Endothelial cell of umbilical vein (primary cell): ENCODE data around the gene STAC3. TPM values are rescaled to one million over a fixed set of nuclear protein-coding genes. Genes with fewer than 3 reads are reported as not detected.

Experiments
- BruUV-seq: library from RNA; stranded (reverse); fragments of 400-500 nt; replicated peaks from 2 replicates; lab custom pipeline; 2021; lab: Mats Ljungman, UMichigan
- CTCF ChIA-PET: fragments of 300-600, 350-600 bp; sonication (Branson Sonifier 250); formaldehyde crosslinking; loops from one replicate; lab custom pipeline; 2021; ENCODE audit warnings: antibody characterized with exemption, inconsistent platforms; lab: Charles Lee
- POLR2A ChIA-PET: fragments of 300-600, 350-600 bp; sonication (Branson Sonifier 250); formaldehyde crosslinking; loops from one replicate; lab custom pipeline; 2021; ENCODE audit warnings: antibody characterized with exemption, inconsistent platforms; lab: Charles Lee
- DNase-seq: peaks from one replicate; pipeline ENCODE4 v3.0.0-alpha.2; 2011; ENCODE audit warnings: low read depth, low spot score
- FAIRE-seq: peaks from 2 replicates; lab custom pipeline; 2011; peaks lifted over from hg19 to GRCh38; lab: Jason Lieb, UNC
- H2AFZ ChIP-seq: 2 replicates; pipeline ENCODE4 v1.6.0; 2012; ENCODE audit warnings: low read depth, low read length, control low read depth, inconsistent platforms
- H3K27ac ChIP-seq: 2 replicates; pipeline ENCODE4 v1.5.1; 2011; ENCODE audit warnings: low read depth, mild to moderate bottlenecking, control low read depth, low read length, moderate library complexity; ENCODE audit not compliant: insufficient read depth
- H3K27me3 ChIP-seq, 2 experiments: 2 replicates each; pipeline versions ENCODE4 v1.6.0 to v1.6.1; 2011; ENCODE audit warnings: low read length in 2 of 2, mixed read lengths in 1 of 2; ENCODE audit not compliant: control insufficient read depth in 2 of 2, insufficient read depth in 2 of 2
- H3K36me3 ChIP-seq, 2 experiments: 2 replicates in 1 of 2; 3 replicates in 1 of 2; pipeline ENCODE4 v1.5.1; 2011; ENCODE audit warnings: low read length in 2 of 2, mild to moderate bottlenecking in 1 of 2, moderate library complexity in 1 of 2; ENCODE audit not compliant: control insufficient read depth in 2 of 2, insufficient read depth in 2 of 2; ENCODE audit errors: extremely low read depth in 1 of 2
- H3K4me1 ChIP-seq: 3 replicates; pipeline ENCODE4 v1.5.1; 2011; ENCODE audit warnings: mild to moderate bottlenecking, low read length; ENCODE audit not compliant: control insufficient read depth, insufficient read depth; ENCODE audit errors: extremely low read depth
- H3K4me2 ChIP-seq: 2 replicates; pipeline ENCODE4 v1.6.1; 2011; ENCODE audit warnings: low read length, control low read depth, mixed read lengths; ENCODE audit not compliant: insufficient read depth
- H3K4me3 ChIP-seq, 3 experiments: fragments of 200-600 bp in 1 of 3; sonication (generic), shearing (Covaris generic) in 1 of 3; replicated peaks in 1 of 3; 2 replicates each; pipeline ENCODE4 v1.5.1; 2011 to 2016; ENCODE audit warnings: control low read depth in 3 of 3, low read length in 3 of 3, mild to moderate bottlenecking in 2 of 3, inconsistent platforms in 1 of 3, low read depth in 1 of 3, moderate library complexity in 1 of 3; ENCODE audit not compliant: insufficient read depth in 1 of 3
- H3K79me2 ChIP-seq: 2 replicates; pipeline ENCODE4 v1.6.0; 2012; ENCODE audit warnings: low read length, inconsistent platforms; ENCODE audit not compliant: control insufficient read depth, insufficient read depth
- H3K9ac ChIP-seq: replicated peaks from 2 replicates; pipeline ENCODE3; 2011; ENCODE audit warnings: low read length, control low read depth; ENCODE audit not compliant: insufficient read depth; ENCODE audit errors: extremely low read depth
- H3K9me1 ChIP-seq: replicated peaks from 3 replicates; pipeline ENCODE4 v1.6.0; 2011; ENCODE audit warnings: mild to moderate bottlenecking, low read length; ENCODE audit not compliant: control insufficient read depth, insufficient read depth; ENCODE audit errors: extremely low read depth
- H3K9me3 ChIP-seq: replicated peaks from 2 replicates; pipeline ENCODE4 v1.5.1; 2012; ENCODE audit warnings: low read length, inconsistent platforms; ENCODE audit not compliant: control insufficient read depth, insufficient read depth
- H4K20me1 ChIP-seq: replicated peaks from 2 replicates; pipeline ENCODE3; 2011; ENCODE audit warnings: mild to moderate bottlenecking, low read length; ENCODE audit not compliant: control insufficient read depth, insufficient read depth; ENCODE audit errors: extremely low read depth
- EZH2 ChIP-seq: IDR thresholded peaks from 2 replicates; pipeline ENCODE4 v1.6.1; 2012; ENCODE audit warnings: borderline replicate concordance, low read depth, mild to moderate bottlenecking, moderate library complexity, low read length, inconsistent platforms; ENCODE audit not compliant: severe bottlenecking
- FOS ChIP-seq: IDR thresholded peaks from 2 replicates; pipeline ENCODE4 v1.6.1; 2011; ENCODE audit warnings: mild to moderate bottlenecking, low read length, moderate library complexity, borderline replicate concordance; ENCODE audit not compliant: insufficient read depth
- GATA2 ChIP-seq: IDR thresholded peaks from 2 replicates; pipeline ENCODE4 v1.7.0; 2011; ENCODE audit warnings: low read depth, mild to moderate bottlenecking, moderate library complexity, mixed read lengths, low read length; ENCODE audit not compliant: insufficient read length, insufficient read depth
- JUN ChIP-seq: IDR thresholded peaks from 2 replicates; pipeline ENCODE4 v1.6.1; 2011; ENCODE audit warnings: borderline replicate concordance, low read depth; ENCODE audit not compliant: insufficient read length, insufficient read depth
- POLR2A ChIP-seq: IDR thresholded peaks from 2 replicates; pipeline ENCODE4 v1.6.1; 2012; ENCODE audit warnings: low read depth, mild to moderate bottlenecking, control low read depth, low read length
- POLR2AphosphoS5 ChIP-seq: IDR thresholded peaks from 2 replicates; pipeline ENCODE4 v1.6.1; 2012; ENCODE audit warnings: low read depth, mild to moderate bottlenecking, control low read depth, low read length, moderate library complexity; ENCODE audit not compliant: insufficient read depth
- dilution Hi-C: fragments of 300-500 bp; cut with MboI; formaldehyde crosslinking; loops from one replicate; pipeline ENCODE4 v1.15.0; 2019; ENCODE audit warnings: low sequenced_read_pairs; ENCODE audit not compliant: extremely low pct_ligation_motif_present
- intact Hi-C: fragments of 100-400 bp; cut with micrococcal nuclease; formaldehyde crosslinking; loops from one replicate; pipeline ENCODE4 v1.10.0; 2022
- polyA plus RNA-seq, 4 experiments: library from polyadenylated mRNA; depleted of rRNA in 3 of 4; stranded (reverse) in 3 of 4; unstranded in 1 of 4; fragments of >200 nt; gene quantifications; 2 replicates each; pipeline versions ENCODE4 v1.2.1 to v1.2.3, GENCODE V29; 2011 to 2012; ENCODE audit warnings: missing spikeins in 1 of 4
- total RNA-seq: library from RNA; stranded (reverse); gene quantifications from 2 replicates; pipeline ENCODE4 v1.2.3, GENCODE V29; 2021
- TF ChIP-seq, protein P1 (sequence below): IDR thresholded peaks from 2 replicates; pipeline ENCODE4 v1.6.1; 2011; ENCODE audit not compliant: insufficient read depth, insufficient read length
- TF ChIP-seq, protein P2 (sequence below), 2 donors: IDR thresholded peaks; 1 replicate in 1 of 2; 2 replicates in 1 of 2; pipeline ENCODE4 v1.5.1; 2011; ENCODE audit warnings: low read length in 2 of 2, mild to moderate bottlenecking in 2 of 2, moderate library complexity in 2 of 2, control low read depth in 1 of 2, inconsistent platforms in 1 of 2, low read depth in 1 of 2; ENCODE audit not compliant: insufficient read depth in 1 of 2; ENCODE audit errors: extremely low read depth in 1 of 2

Gene STAC3
- total and polyA plus RNA-seq, 2 donors (not counting 3 experiments of a cell fraction or from before 2014, with no cell fraction given): 0.36 to 0.55 TPM

- dilution Hi-C loops: no loop called here
Measured at GRCh38 chr12:57242329-57242690, 8.7 kb downstream of the STAC3 start.

More at GRCh38 chr12:57242329-57242690, 8.7 kb downstream of the STAC3 start:
- Histone ChIP-seq H3K9me3 (no peaks in the 10 kb centered on the region), H3K79me2 (no peaks in the 10 kb centered on the region), H3K36me3 (no peaks in the 10 kb centered on the region), H3K9ac (no peak overlapping the region), H3K4me2 (no peak overlapping the region), H3K27ac (no peak overlapping the region), H4K20me1 (no peaks in the 10 kb centered on the region), H3K4me1 (peaks cover 28% of the 10 kb centered on the region), H2AFZ (no peak overlapping the region), H3K27me3 (peaks cover 47 to 48% of the 10 kb centered on the region in 2 experiments), H3K9me1 (no peaks in the 10 kb centered on the region), H3K4me3 (no peak overlapping the region)
- ChIA-PET POLR2A (interaction anchor here (0.9 to 1.5 kb wide), 2 partner anchors 13 to 29 kb away, joined by 3 to 4 read pairs; partner anchors contain the start of gene SHMT2), CTCF (interaction anchor here (0.7 to 10.7 kb wide), 31 partner anchors 9 to 1596 kb away, joined by 3 to 214 read pairs (median 5); partner anchors contain the start of genes ARHGEF25, GLI1, INHBE and NXPH4)
- BruUV-seq: no TSS peak
- no peak for TF ChIP-seq POLR2A
- TF ChIP-seq EZH2: no peak
- no peak for TF ChIP-seq JUN
- TF ChIP-seq FOS: no peak
- TF ChIP-seq GATA2: no peak
- TF ChIP-seq POLR2AphosphoS5: no peak
- TF ChIP-seq, protein P1, sequence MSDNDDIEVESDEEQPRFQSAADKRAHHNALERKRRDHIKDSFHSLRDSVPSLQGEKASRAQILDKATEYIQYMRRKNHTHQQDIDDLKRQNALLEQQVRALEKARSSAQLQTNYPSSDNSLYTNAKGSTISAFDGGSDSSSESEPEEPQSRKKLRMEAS: no peak
- TF ChIP-seq, protein P2, sequence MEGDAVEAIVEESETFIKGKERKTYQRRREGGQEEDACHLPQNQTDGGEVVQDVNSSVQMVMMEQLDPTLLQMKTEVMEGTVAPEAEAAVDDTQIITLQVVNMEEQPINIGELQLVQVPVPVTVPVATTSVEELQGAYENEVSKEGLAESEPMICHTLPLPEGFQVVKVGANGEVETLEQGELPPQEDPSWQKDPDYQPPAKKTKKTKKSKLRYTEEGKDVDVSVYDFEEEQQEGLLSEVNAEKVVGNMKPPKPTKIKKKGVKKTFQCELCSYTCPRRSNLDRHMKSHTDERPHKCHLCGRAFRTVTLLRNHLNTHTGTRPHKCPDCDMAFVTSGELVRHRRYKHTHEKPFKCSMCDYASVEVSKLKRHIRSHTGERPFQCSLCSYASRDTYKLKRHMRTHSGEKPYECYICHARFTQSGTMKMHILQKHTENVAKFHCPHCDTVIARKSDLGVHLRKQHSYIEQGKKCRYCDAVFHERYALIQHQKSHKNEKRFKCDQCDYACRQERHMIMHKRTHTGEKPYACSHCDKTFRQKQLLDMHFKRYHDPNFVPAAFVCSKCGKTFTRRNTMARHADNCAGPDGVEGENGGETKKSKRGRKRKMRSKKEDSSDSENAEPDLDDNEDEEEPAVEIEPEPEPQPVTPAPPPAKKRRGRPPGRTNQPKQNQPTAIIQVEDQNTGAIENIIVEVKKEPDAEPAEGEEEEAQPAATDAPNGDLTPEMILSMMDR (IDR thresholded peaks at IDR 0.05; ENCODE audit: extremely low read depth in 1 of 2, insufficient read depth in 1 of 2, low read depth in 1 of 2, low read length in 2 of 2): no peak
- FAIRE-seq (no peak), DNase-seq (no peak)
- intact Hi-C loops: loop anchor here (5.0 kb wide), 2 partner anchors 115 to 130 kb away; partner anchors contain the start of genes LRP1 and STAT6
